Endothelial cell of umbilical vein (primary cell): ENCODE measurements around the gene MYRIP. TPM values are rescaled to one million over a fixed set of nuclear protein-coding genes. Genes with fewer than 3 reads are reported as not detected.

Experiments
- BruUV-seq: library from RNA; stranded (reverse); fragments of 400-500 nt; replicated peaks from 2 replicates; lab custom pipeline; 2021; lab: Mats Ljungman, UMichigan
- CTCF ChIA-PET: fragments of 300-600, 350-600 bp; sonication (Branson Sonifier 250); formaldehyde crosslinking; loops from one replicate; lab custom pipeline; 2021; ENCODE audit warnings: antibody characterized with exemption, inconsistent platforms; lab: Charles Lee
- POLR2A ChIA-PET: fragments of 300-600, 350-600 bp; sonication (Branson Sonifier 250); formaldehyde crosslinking; loops from one replicate; lab custom pipeline; 2021; ENCODE audit warnings: antibody characterized with exemption, inconsistent platforms; lab: Charles Lee
- DNase-seq: peaks from one replicate; pipeline ENCODE4 v3.0.0-alpha.2; 2011; ENCODE audit warnings: low read depth, low spot score
- FAIRE-seq: peaks from 2 replicates; lab custom pipeline; 2011; peaks lifted over from hg19 to GRCh38; lab: Jason Lieb, UNC
- H2AFZ ChIP-seq: 2 replicates; pipeline ENCODE4 v1.6.0; 2012; ENCODE audit warnings: low read depth, low read length, control low read depth, inconsistent platforms
- H3K27ac ChIP-seq: 2 replicates; pipeline ENCODE4 v1.5.1; 2011; ENCODE audit warnings: low read depth, mild to moderate bottlenecking, control low read depth, low read length, moderate library complexity; ENCODE audit not compliant: insufficient read depth
- H3K27me3 ChIP-seq, 2 experiments: 2 replicates each; pipeline versions ENCODE4 v1.6.0 to v1.6.1; 2011; ENCODE audit warnings: low read length in 2 of 2, mixed read lengths in 1 of 2; ENCODE audit not compliant: control insufficient read depth in 2 of 2, insufficient read depth in 2 of 2
- H3K36me3 ChIP-seq, 2 experiments: 2 replicates in 1 of 2; 3 replicates in 1 of 2; pipeline ENCODE4 v1.5.1; 2011; ENCODE audit warnings: low read length in 2 of 2, mild to moderate bottlenecking in 1 of 2, moderate library complexity in 1 of 2; ENCODE audit not compliant: control insufficient read depth in 2 of 2, insufficient read depth in 2 of 2; ENCODE audit errors: extremely low read depth in 1 of 2
- H3K4me1 ChIP-seq: 3 replicates; pipeline ENCODE4 v1.5.1; 2011; ENCODE audit warnings: mild to moderate bottlenecking, low read length; ENCODE audit not compliant: control insufficient read depth, insufficient read depth; ENCODE audit errors: extremely low read depth
- H3K4me2 ChIP-seq: 2 replicates; pipeline ENCODE4 v1.6.1; 2011; ENCODE audit warnings: low read length, control low read depth, mixed read lengths; ENCODE audit not compliant: insufficient read depth
- H3K4me3 ChIP-seq, 3 experiments: fragments of 200-600 bp in 1 of 3; sonication (generic), shearing (Covaris generic) in 1 of 3; replicated peaks in 1 of 3; 2 replicates each; pipeline ENCODE4 v1.5.1; 2011 to 2016; ENCODE audit warnings: control low read depth in 3 of 3, low read length in 3 of 3, mild to moderate bottlenecking in 2 of 3, inconsistent platforms in 1 of 3, low read depth in 1 of 3, moderate library complexity in 1 of 3; ENCODE audit not compliant: insufficient read depth in 1 of 3
- H3K79me2 ChIP-seq: 2 replicates; pipeline ENCODE4 v1.6.0; 2012; ENCODE audit warnings: low read length, inconsistent platforms; ENCODE audit not compliant: control insufficient read depth, insufficient read depth
- H3K9ac ChIP-seq: replicated peaks from 2 replicates; pipeline ENCODE3; 2011; ENCODE audit warnings: low read length, control low read depth; ENCODE audit not compliant: insufficient read depth; ENCODE audit errors: extremely low read depth
- H3K9me1 ChIP-seq: replicated peaks from 3 replicates; pipeline ENCODE4 v1.6.0; 2011; ENCODE audit warnings: mild to moderate bottlenecking, low read length; ENCODE audit not compliant: control insufficient read depth, insufficient read depth; ENCODE audit errors: extremely low read depth
- H3K9me3 ChIP-seq: replicated peaks from 2 replicates; pipeline ENCODE4 v1.5.1; 2012; ENCODE audit warnings: low read length, inconsistent platforms; ENCODE audit not compliant: control insufficient read depth, insufficient read depth
- H4K20me1 ChIP-seq: replicated peaks from 2 replicates; pipeline ENCODE3; 2011; ENCODE audit warnings: mild to moderate bottlenecking, low read length; ENCODE audit not compliant: control insufficient read depth, insufficient read depth; ENCODE audit errors: extremely low read depth
- EZH2 ChIP-seq: IDR thresholded peaks from 2 replicates; pipeline ENCODE4 v1.6.1; 2012; ENCODE audit warnings: borderline replicate concordance, low read depth, mild to moderate bottlenecking, moderate library complexity, low read length, inconsistent platforms; ENCODE audit not compliant: severe bottlenecking
- FOS ChIP-seq: IDR thresholded peaks from 2 replicates; pipeline ENCODE4 v1.6.1; 2011; ENCODE audit warnings: mild to moderate bottlenecking, low read length, moderate library complexity, borderline replicate concordance; ENCODE audit not compliant: insufficient read depth
- GATA2 ChIP-seq: IDR thresholded peaks from 2 replicates; pipeline ENCODE4 v1.7.0; 2011; ENCODE audit warnings: low read depth, mild to moderate bottlenecking, moderate library complexity, mixed read lengths, low read length; ENCODE audit not compliant: insufficient read length, insufficient read depth
- JUN ChIP-seq: IDR thresholded peaks from 2 replicates; pipeline ENCODE4 v1.6.1; 2011; ENCODE audit warnings: borderline replicate concordance, low read depth; ENCODE audit not compliant: insufficient read length, insufficient read depth
- POLR2A ChIP-seq: IDR thresholded peaks from 2 replicates; pipeline ENCODE4 v1.6.1; 2012; ENCODE audit warnings: low read depth, mild to moderate bottlenecking, control low read depth, low read length
- POLR2AphosphoS5 ChIP-seq: IDR thresholded peaks from 2 replicates; pipeline ENCODE4 v1.6.1; 2012; ENCODE audit warnings: low read depth, mild to moderate bottlenecking, control low read depth, low read length, moderate library complexity; ENCODE audit not compliant: insufficient read depth
- dilution Hi-C: fragments of 300-500 bp; cut with MboI; formaldehyde crosslinking; loops from one replicate; pipeline ENCODE4 v1.15.0; 2019; ENCODE audit warnings: low sequenced_read_pairs; ENCODE audit not compliant: extremely low pct_ligation_motif_present
- intact Hi-C: fragments of 100-400 bp; cut with micrococcal nuclease; formaldehyde crosslinking; loops from one replicate; pipeline ENCODE4 v1.10.0; 2022
- polyA plus RNA-seq, 4 experiments: library from polyadenylated mRNA; depleted of rRNA in 3 of 4; stranded (reverse) in 3 of 4; unstranded in 1 of 4; fragments of >200 nt; gene quantifications; 2 replicates each; pipeline versions ENCODE4 v1.2.1 to v1.2.3, GENCODE V29; 2011 to 2012; ENCODE audit warnings: missing spikeins in 1 of 4
- total RNA-seq: library from RNA; stranded (reverse); gene quantifications from 2 replicates; pipeline ENCODE4 v1.2.3, GENCODE V29; 2021
- TF ChIP-seq, protein P1 (sequence below): IDR thresholded peaks from 2 replicates; pipeline ENCODE4 v1.6.1; 2011; ENCODE audit not compliant: insufficient read depth, insufficient read length
- TF ChIP-seq, protein P2 (sequence below), 2 donors: IDR thresholded peaks; 1 replicate in 1 of 2; 2 replicates in 1 of 2; pipeline ENCODE4 v1.5.1; 2011; ENCODE audit warnings: low read length in 2 of 2, mild to moderate bottlenecking in 2 of 2, moderate library complexity in 2 of 2, control low read depth in 1 of 2, inconsistent platforms in 1 of 2, low read depth in 1 of 2; ENCODE audit not compliant: insufficient read depth in 1 of 2; ENCODE audit errors: extremely low read depth in 1 of 2

Gene MYRIP
- total and polyA plus RNA-seq, 2 donors (not counting 3 experiments of a cell fraction or from before 2014, with no cell fraction given) = 6.7 to 11.9 TPM

DNA sequence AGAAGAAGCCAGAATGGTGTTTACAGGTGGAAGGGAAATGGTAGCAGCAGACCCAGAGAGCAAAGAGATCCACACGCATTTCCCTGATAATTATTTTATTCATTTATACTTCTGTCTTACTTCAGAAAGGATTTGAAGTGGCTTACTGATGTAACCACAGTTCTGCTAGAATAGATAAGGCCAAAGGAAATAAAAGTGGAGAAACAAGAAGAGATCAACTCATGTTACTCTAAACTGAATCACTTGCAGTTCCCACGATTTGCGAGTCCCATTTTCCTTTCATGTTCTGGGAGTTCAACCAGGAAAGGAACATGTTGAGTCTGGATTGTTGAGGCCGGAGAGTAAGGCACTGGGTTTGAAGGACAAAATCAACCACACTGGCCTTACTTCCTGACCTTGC is 151.8 kb downstream of the MYRIP start:
- ChIA-PET POLR2A (no interaction called here), CTCF (interaction anchor here (0.8 to 1.7 kb wide), 5 partner anchors 29 to 226 kb away, joined by 3 to 8 read pairs (median 3); no protein-coding TSS in a partner anchor)
- Histone ChIP-seq H3K9me3 (no peaks in the 10 kb centered on the region), H3K9me1 (no peaks in the 10 kb centered on the region), H3K36me3 (no peaks in the 10 kb centered on the region), H3K4me3 (no peak overlapping the region), H3K4me1 (peaks cover 9% of the 10 kb centered on the region), H3K27me3 (no peaks in the 10 kb centered on the region), H3K4me2 (no peak overlapping the region), H3K9ac (no peak overlapping the region), H2AFZ (no peak overlapping the region), H4K20me1 (no peaks in the 10 kb centered on the region), H3K79me2 (no peaks in the 10 kb centered on the region), H3K27ac (peak overlapping the region; percentile 70)
- FAIRE-seq = peak; percentile 15
- dilution Hi-C loops = no loop called here
- no TSS peak for BruUV-seq
- DNase-seq = no peak
- TF ChIP-seq EZH2 = no peak
- no peak for TF ChIP-seq POLR2AphosphoS5
- TF ChIP-seq FOS = no peak
- no peak for TF ChIP-seq POLR2A
- no peak for TF ChIP-seq JUN
- TF ChIP-seq, protein P1, sequence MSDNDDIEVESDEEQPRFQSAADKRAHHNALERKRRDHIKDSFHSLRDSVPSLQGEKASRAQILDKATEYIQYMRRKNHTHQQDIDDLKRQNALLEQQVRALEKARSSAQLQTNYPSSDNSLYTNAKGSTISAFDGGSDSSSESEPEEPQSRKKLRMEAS = no peak
- TF ChIP-seq GATA2 = no peak
- TF ChIP-seq, protein P2, sequence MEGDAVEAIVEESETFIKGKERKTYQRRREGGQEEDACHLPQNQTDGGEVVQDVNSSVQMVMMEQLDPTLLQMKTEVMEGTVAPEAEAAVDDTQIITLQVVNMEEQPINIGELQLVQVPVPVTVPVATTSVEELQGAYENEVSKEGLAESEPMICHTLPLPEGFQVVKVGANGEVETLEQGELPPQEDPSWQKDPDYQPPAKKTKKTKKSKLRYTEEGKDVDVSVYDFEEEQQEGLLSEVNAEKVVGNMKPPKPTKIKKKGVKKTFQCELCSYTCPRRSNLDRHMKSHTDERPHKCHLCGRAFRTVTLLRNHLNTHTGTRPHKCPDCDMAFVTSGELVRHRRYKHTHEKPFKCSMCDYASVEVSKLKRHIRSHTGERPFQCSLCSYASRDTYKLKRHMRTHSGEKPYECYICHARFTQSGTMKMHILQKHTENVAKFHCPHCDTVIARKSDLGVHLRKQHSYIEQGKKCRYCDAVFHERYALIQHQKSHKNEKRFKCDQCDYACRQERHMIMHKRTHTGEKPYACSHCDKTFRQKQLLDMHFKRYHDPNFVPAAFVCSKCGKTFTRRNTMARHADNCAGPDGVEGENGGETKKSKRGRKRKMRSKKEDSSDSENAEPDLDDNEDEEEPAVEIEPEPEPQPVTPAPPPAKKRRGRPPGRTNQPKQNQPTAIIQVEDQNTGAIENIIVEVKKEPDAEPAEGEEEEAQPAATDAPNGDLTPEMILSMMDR (IDR thresholded peaks at IDR 0.05; ENCODE audit: extremely low read depth in 1 of 2, insufficient read depth in 1 of 2, low read depth in 1 of 2, low read length in 2 of 2) = no peak
- intact Hi-C loops = loop anchor here (1.0 kb wide), 1 partner anchor 22 kb away; no protein-coding TSS in a partner anchor
